Upper lobe of left lung (tissue), 4 donors: ENCODE measurements around the gene ROR2.

Experiments used
- CTCF ChIP-seq, 6 experiments: fragments of 450-650 bp in 4 of 6; fragments of 200-600 bp in 2 of 6; sonication (generic) in 2 of 6; IDR thresholded peaks; one replicate each; pipeline ENCODE4 v1.5.1; 2016 to 2019; ENCODE audit warnings: antibody characterized with exemption in 6 of 6
- EP300 ChIP-seq, 4 donors: sonication (generic); formaldehyde crosslinking; IDR thresholded peaks; one replicate each; pipeline ENCODE4 v1.5.1; 2017; ENCODE audit warnings: antibody characterized with exemption in 4 of 4, control low read depth in 2 of 4

DNA sequence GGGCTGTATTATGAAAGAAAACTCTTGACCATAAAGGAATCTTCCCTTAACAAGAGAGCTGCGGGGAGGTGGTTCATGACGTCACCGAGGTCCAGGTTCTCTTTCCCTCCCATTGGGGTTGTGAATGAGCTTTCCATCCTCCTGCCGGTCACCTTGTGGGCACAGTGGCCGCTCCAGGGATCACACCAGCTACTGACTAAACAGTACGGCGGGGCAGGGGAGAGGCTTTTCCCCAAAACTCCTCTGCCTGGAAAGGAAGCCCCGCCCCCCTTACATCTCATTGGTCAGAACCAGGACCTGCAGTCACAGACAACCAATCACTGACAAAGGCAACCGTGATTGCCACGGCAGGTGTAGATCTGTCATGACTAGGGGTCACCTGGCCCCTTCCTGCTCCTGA is 35.6 kb downstream of the ROR2 start:
- no peak for TF ChIP-seq CTCF (IDR thresholded peaks at IDR 0.05)
- TF ChIP-seq EP300 (IDR thresholded peaks at IDR 0.05), result no peak
